Activated naive CD8-positive, alpha-beta T cell treated with anti-CD3 and anti-CD28 coated beads, Interleukin-2, amount 10 ng/mL, durations not matched to agents 7 days and 5 days (primary cell): Measurements from ENCODE around the gene PRAMEF2. TPM values are rescaled to one million over a fixed set of nuclear protein-coding genes. Genes with fewer than 3 reads are reported as not detected.
"Not testable (repeated sequence)": the region's sequence is repeated elsewhere in the genome, so short reads cannot be mapped to it uniquely, and the experiment has no call there.

Source experiments
- ATAC-seq: fragments of 150-1000 bp; cut with Tn5 transposase; one replicate; pipeline ENCODE4 v1.10.0; 2021; ENCODE audit warnings: low read depth, moderate library complexity
- POLR2A ChIA-PET: fragments of 350-600 bp; sonication (Branson Sonifier 250); formaldehyde crosslinking; loops from one replicate; lab custom pipeline; 2021; ENCODE audit warnings: antibody characterized with exemption; lab: Charles Lee
- DNase-seq: peaks from one replicate; pipeline ENCODE4 v3.0.0; 2021
- H3K27ac Mint-ChIP-seq: one replicate; pipeline ENCODE4 v1.8.0; 2022; ENCODE audit warnings: mild to moderate bottlenecking, mixed read lengths
- H3K27me3 Mint-ChIP-seq: one replicate; pipeline ENCODE4 v1.8.0; 2022; ENCODE audit warnings: mild to moderate bottlenecking, moderate library complexity, mixed read lengths
- H3K36me3 Mint-ChIP-seq: one replicate; pipeline ENCODE4 v1.8.0; 2021; ENCODE audit warnings: mild to moderate bottlenecking, mixed read lengths
- H3K4me1 Mint-ChIP-seq: one replicate; pipeline ENCODE4 v1.8.0; 2021; ENCODE audit warnings: mixed read lengths
- H3K4me3 Mint-ChIP-seq: one replicate; pipeline ENCODE4 v1.8.0; 2022; ENCODE audit warnings: mild to moderate bottlenecking, moderate library complexity, mixed read lengths
- H3K9me3 Mint-ChIP-seq: one replicate; pipeline ENCODE4 v1.8.0; 2021; ENCODE audit warnings: mixed read lengths
- total RNA-seq, 2 experiments: library from RNA; stranded (reverse); gene quantifications; one replicate each; pipeline ENCODE4 v1.2.3, GENCODE V29; 2021

PRAMEF2 gene
- not detected for total RNA-seq

- POLR2A ChIA-PET, H3K4me1 Mint-ChIP-seq, H3K4me3 Mint-ChIP-seq, H3K27ac Mint-ChIP-seq, H3K36me3 Mint-ChIP-seq, H3K9me3 Mint-ChIP-seq, H3K27me3 Mint-ChIP-seq, ATAC-seq, DNase-seq: not testable (repeated sequence)
Observed at GRCh38 chr1:12856786-12857185, at the start of gene PRAMEF2. TSS of gene PRAMEF2 (plus strand) at chr1:12857086. CDS start at chr1:12859010, 1,924 bp downstream.

- Mint-ChIP-seq H3K4me1 (no peaks in the 10 kb centered on the region), H3K9me3 (peaks cover 7% of the 10 kb centered on the region), H3K4me3 (no peak overlapping the region), H3K36me3 (no peaks in the 10 kb centered on the region), H3K27ac (no peak overlapping the region), H3K27me3 (peaks cover 25% of the 10 kb centered on the region)
- ATAC-seq, result no peak
- POLR2A ChIA-PET, result no interaction called here
- no peak for DNase-seq
Observed at GRCh38 chr1:12809933-12810332, 47.0 kb upstream of the PRAMEF2 start.

GRCh38 chr1:12810691-12811408 is 46.0 kb upstream of the PRAMEF2 start:
- ATAC-seq, result no peak
- H3K4me3 Mint-ChIP-seq, result no peak overlapping the region
- H3K4me1 Mint-ChIP-seq, result no peaks in the 10 kb centered on the region
- DNase-seq, result no peak
- POLR2A ChIA-PET, result no interaction called here
- H3K9me3 Mint-ChIP-seq, result peaks cover 5% of the 10 kb centered on the region
- H3K27me3 Mint-ChIP-seq, result peaks cover 27% of the 10 kb centered on the region
- no peak overlapping the region for H3K27ac Mint-ChIP-seq
- no peaks in the 10 kb centered on the region for H3K36me3 Mint-ChIP-seq

- peaks cover 27% of the 10 kb centered on the region for H3K27me3 Mint-ChIP-seq
- peaks cover 5% of the 10 kb centered on the region for H3K9me3 Mint-ChIP-seq
- no peaks in the 10 kb centered on the region for H3K4me1 Mint-ChIP-seq
- no peak overlapping the region for H3K27ac Mint-ChIP-seq
- no peak overlapping the region for H3K4me3 Mint-ChIP-seq
- POLR2A ChIA-PET, result no interaction called here
- H3K36me3 Mint-ChIP-seq, result no peaks in the 10 kb centered on the region
- DNase-seq, result no peak
- ATAC-seq, result no peak
Observed at GRCh38 chr1:12811409-12811784, 45.5 kb upstream of the PRAMEF2 start.

- H3K36me3 Mint-ChIP-seq, H3K4me3 Mint-ChIP-seq, POLR2A ChIA-PET, ATAC-seq, H3K4me1 Mint-ChIP-seq, H3K27ac Mint-ChIP-seq, DNase-seq, H3K9me3 Mint-ChIP-seq: not testable (repeated sequence)
- H3K27me3 Mint-ChIP-seq, result peaks cover 20% of the 10 kb centered on the region
Observed at GRCh38 chr1:12819061-12819460, 37.8 kb upstream of the PRAMEF2 start.

- H3K4me3 Mint-ChIP-seq, H3K27me3 Mint-ChIP-seq, H3K9me3 Mint-ChIP-seq, POLR2A ChIA-PET, ATAC-seq, DNase-seq, H3K4me1 Mint-ChIP-seq, H3K27ac Mint-ChIP-seq, H3K36me3 Mint-ChIP-seq: not testable (repeated sequence)
Observed at GRCh38 chr1:12831310-12831709, 25.6 kb upstream of the PRAMEF2 start, which contains the start of gene PRAMEF11. TSS of gene PRAMEF11 (minus strand) at chr1:12831410. CDS start at chr1:12828789, 2,621 bp downstream.

- ATAC-seq, DNase-seq, POLR2A ChIA-PET, H3K4me1 Mint-ChIP-seq, H3K27ac Mint-ChIP-seq, H3K9me3 Mint-ChIP-seq, H3K4me3 Mint-ChIP-seq, H3K27me3 Mint-ChIP-seq, H3K36me3 Mint-ChIP-seq: not testable (repeated sequence)
Observed at GRCh38 chr1:12833251-12833650, 23.6 kb upstream of the PRAMEF2 start.

- POLR2A ChIA-PET, H3K36me3 Mint-ChIP-seq, DNase-seq, H3K27ac Mint-ChIP-seq, H3K27me3 Mint-ChIP-seq, H3K9me3 Mint-ChIP-seq, H3K4me1 Mint-ChIP-seq, ATAC-seq, H3K4me3 Mint-ChIP-seq: not testable (repeated sequence)
Observed at GRCh38 chr1:12848620-12849019, 8.3 kb upstream of the PRAMEF2 start, which contains the start of gene HNRNPCL1. TSS of gene HNRNPCL1 (minus strand) at chr1:12848720. CDS start at chr1:12848289, 431 bp downstream.

GRCh38 chr1:12851779-12852178 is 5.1 kb upstream of the PRAMEF2 start:
- H3K4me3 Mint-ChIP-seq, result no peak overlapping the region
- ATAC-seq (no peak), DNase-seq (no peak)
- no peaks in the 10 kb centered on the region for H3K27me3 Mint-ChIP-seq
- H3K36me3 Mint-ChIP-seq, result no peaks in the 10 kb centered on the region
- POLR2A ChIA-PET, result no interaction called here
- H3K9me3 Mint-ChIP-seq, result peaks cover 4% of the 10 kb centered on the region
- H3K27ac Mint-ChIP-seq, result no peak overlapping the region
- H3K4me1 Mint-ChIP-seq, result no peaks in the 10 kb centered on the region

- H3K9me3 Mint-ChIP-seq, H3K4me3 Mint-ChIP-seq, ATAC-seq, H3K27me3 Mint-ChIP-seq, POLR2A ChIA-PET, H3K36me3 Mint-ChIP-seq, H3K4me1 Mint-ChIP-seq, H3K27ac Mint-ChIP-seq, DNase-seq: not testable (repeated sequence)
Observed at GRCh38 chr1:12863131-12863880, 6.4 kb downstream of the PRAMEF2 start.

- H3K9me3 Mint-ChIP-seq, DNase-seq, H3K36me3 Mint-ChIP-seq, H3K27me3 Mint-ChIP-seq, H3K4me3 Mint-ChIP-seq, H3K27ac Mint-ChIP-seq, H3K4me1 Mint-ChIP-seq, ATAC-seq, POLR2A ChIA-PET: not testable (repeated sequence)
Observed at GRCh38 chr1:12878453-12878852, 21.6 kb downstream of the PRAMEF2 start.

GRCh38 chr1:12886101-12886500 is 29.2 kb downstream of the PRAMEF2 start, which contains the start of gene PRAMEF4:
TSS of gene PRAMEF4 (minus strand) at chr1:12886201. CDS start at chr1:12883394, 2,807 bp downstream.
- H3K36me3 Mint-ChIP-seq, H3K4me1 Mint-ChIP-seq, DNase-seq, H3K4me3 Mint-ChIP-seq, H3K27me3 Mint-ChIP-seq, H3K27ac Mint-ChIP-seq, POLR2A ChIA-PET, ATAC-seq, H3K9me3 Mint-ChIP-seq: not testable (repeated sequence)

GRCh38 chr1:12898170-12898569 is 41.3 kb downstream of the PRAMEF2 start, which contains the start of gene PRAMEF10:
TSS of gene PRAMEF10 (minus strand) at chr1:12898270. CDS start at chr1:12895847, 2,423 bp downstream.
- H3K36me3 Mint-ChIP-seq, DNase-seq, ATAC-seq, H3K4me1 Mint-ChIP-seq, H3K27me3 Mint-ChIP-seq, H3K9me3 Mint-ChIP-seq, H3K27ac Mint-ChIP-seq, POLR2A ChIA-PET, H3K4me3 Mint-ChIP-seq: not testable (repeated sequence)

- H3K27ac Mint-ChIP-seq, H3K27me3 Mint-ChIP-seq, H3K4me1 Mint-ChIP-seq, ATAC-seq, H3K36me3 Mint-ChIP-seq, H3K9me3 Mint-ChIP-seq, DNase-seq, H3K4me3 Mint-ChIP-seq, POLR2A ChIA-PET: not testable (repeated sequence)
Observed at GRCh38 chr1:12899186-12899585, 42.3 kb downstream of the PRAMEF2 start.
